ENCODE measurements around the gene DACT2.

The DACT2 gene

GRCh38 chr6:168261234-168261633, 58.3 kb downstream of the DACT2 start:
- no peak for DNase-seq

- no peak for DNase-seq
Measured at GRCh38 chr6:168260420-168260987, 59.1 kb downstream of the DACT2 start.

- no peak for DNase-seq
Measured at GRCh38 chr6:168258795-168259194, 60.8 kb downstream of the DACT2 start.

- DNase-seq: no peak
Measured at GRCh38 chr6:168256940-168257339, 62.6 kb downstream of the DACT2 start.
